ENCODE data around the gene PITX3.

The PITX3 gene

DNA sequence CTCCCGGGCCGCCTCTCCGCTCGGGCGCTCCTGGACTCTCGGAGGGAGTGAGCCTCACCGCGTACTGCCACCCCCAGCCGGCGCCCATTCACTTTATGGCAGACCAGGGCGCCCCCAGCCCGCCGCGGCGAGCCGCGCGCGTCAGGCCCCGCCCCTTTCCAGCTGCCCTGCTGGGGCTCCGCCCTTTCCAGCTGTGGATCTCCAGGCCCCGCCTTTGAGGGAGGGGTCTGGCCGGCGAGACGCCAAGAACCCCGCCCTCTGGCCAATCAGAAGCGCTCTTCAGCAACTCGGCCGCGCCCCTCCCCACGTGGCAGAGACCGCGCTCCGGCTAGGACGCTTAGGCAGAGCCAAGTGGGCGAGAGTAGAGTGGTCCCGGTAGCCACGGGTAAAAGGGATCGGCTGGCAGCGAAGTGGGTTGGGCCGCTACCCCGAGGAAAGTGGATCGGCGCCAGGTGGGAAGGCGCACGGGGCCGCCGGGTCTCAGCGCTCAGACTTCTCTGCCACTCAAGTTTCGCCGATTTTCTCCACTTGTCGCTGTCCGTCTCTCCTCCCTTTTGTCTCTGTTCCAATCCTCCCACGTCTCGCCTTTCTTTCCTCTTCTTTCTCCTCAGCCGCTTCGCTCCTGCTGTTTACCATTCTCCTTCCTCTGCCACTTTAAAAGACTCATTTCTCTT lies at the start of gene PITX3:
Gene PITX3 (minus strand): TSS at position 69 of the 674 bp plus-strand sequence. CDS start 9,432 bp downstream, outside the sequence.
- peak; percentile 38 for DNase-seq

DNA sequence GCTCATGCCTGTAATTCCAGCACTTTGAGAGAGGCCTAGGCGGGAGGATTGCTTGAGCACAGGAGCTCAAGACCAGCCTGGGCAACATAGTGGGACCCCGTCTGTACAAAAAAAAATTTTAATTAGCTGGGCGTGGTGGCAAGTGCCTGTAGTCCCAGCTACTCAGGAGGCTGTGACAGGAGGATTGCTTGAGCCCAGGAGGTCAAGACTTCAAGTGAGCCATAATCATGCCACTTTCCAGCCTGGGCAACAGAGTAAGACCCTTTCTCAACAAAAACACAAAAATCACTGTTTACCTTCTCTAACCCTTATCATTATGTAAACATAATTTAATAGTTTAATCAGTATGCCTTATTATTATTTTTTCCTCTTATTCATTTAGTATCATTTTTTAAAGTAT lies 48.5 kb upstream of the PITX3 start:
- DNase-seq, result no peak

DNA sequence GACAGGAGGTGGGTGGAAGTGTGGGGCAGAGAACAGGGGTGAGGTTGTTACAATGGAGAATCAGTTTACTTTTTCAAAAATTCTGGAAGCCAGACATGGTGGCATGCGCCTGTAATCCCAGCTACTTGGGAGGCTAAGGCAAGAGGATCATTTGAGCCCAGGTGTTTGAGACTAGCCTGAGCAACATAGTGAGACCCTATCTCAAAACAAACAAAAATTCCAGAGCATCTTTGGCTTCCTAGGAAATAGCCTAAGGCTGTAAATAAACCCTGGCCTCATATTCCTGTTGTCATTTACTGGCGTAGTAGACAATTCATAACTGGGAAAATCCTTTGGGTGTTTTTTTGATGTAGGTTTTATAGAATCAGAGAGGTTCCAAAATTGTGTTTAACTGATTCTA lies 48.0 kb upstream of the PITX3 start:
- no peak for DNase-seq

DNA sequence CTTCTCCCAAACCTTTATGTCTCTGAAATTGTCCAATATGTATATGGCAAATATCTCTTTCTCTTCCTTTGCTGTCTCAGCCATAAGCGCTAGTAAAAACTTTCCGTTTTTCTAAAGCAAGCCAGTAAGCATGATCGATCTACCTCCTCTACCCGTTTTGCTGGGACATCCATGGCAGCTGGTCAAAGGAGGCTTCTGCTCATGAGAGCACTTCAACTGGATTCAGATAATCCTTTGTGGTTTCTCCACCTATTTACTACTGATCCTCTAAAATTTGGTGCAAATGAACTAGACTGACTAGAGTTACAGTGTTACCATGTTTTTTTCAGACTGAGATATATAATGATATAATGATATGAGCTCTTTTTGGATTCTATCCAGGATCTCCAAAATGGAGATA lies 46.7 kb upstream of the PITX3 start:
- DNase-seq, result no peak

DNA sequence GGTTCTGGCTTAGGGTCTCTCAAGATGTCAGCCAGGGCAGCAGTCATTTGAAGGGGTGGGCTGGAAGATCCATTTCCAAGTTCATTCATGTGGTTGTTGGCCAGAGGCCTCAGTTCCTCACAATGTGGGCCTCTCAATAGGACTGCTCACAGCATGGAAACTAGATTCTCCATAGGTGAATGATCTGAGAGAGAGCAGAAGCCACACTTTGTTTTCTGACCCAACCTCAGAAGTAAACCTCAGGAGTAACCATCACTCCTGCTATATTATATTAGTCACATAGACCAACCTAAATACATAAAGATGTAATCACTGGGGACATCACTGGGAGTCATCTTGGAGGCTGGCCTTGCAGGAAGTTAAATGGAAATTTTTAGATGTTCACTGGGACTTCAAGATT lies 46.2 kb upstream of the PITX3 start:
- no peak for DNase-seq

DNA sequence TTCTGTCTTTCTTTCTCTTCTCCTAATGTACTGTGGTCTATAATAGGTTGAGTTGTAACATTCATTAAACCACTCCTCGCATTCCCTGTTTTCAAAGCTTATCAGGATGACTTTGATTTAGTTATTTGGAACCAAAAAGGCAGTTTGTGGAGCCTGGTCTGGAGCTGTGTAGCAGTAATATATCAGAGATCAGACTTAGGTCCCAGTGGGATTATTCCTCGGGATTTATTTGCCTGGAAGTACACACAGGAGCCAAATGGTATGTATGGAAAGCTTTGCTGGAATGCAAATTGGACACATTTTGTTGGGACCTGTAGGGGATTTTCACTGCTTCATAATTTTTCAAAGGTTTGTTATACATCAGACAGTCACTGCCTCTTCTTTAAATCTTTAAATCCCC lies 44.9 kb upstream of the PITX3 start:
- no peak for DNase-seq

DNA sequence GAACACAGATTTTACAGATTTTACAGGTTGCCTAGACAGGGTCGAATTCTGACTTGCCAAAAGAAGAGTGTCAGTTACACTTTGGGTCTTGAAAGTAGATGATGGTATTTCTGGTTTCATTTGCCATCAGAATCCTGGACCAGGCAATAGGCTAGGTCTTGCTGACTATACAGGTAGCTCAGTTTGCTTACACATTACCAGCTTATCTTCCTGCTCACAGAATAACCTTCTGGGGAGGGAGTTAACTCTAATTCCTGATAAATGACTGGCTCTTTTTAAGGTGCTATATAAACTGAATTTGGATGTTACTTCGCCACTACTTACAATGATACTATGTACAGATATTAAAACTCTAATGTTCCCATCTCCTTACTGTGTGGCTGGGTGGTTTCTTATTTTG lies 43.8 kb upstream of the PITX3 start:
- no peak for DNase-seq

DNA sequence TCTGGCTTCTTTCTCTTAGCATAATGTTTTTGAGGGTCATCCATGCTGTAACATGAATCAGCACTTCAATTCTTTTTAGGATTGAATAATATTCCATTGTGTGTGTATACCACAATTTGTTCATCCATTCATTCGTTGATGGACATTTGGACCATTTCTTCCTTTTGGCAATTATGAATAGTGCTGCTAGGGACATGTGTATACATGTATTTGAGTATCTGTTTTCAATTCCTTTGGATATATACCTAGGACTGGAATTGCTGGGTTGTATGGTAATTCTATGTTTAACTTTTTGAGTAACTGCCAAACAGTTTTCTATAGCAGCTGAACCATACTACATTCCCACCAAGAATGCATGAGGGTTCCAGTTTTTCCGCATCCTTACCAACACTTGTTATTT lies 43.2 kb upstream of the PITX3 start:
- DNase-seq, result no peak

DNA sequence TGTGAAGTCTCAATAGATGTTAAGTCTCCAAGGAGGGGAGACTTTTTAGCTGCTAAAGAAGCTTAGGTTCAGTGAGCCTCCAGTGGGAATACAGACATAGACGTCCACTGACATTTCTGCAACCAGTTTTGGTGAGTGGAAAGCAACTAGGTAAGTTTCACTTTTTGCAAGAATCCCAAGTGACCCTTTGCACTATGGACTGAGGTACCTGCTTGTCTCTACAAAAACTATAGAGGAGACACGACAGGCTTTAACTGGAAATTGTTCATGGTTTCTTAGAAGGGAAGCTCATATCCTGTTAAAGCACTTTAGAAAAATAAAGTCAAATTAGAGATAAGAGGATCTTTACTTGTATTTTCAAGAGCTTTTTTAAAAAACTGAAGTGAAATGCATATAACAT lies 42.6 kb upstream of the PITX3 start:
- no peak for DNase-seq

DNA sequence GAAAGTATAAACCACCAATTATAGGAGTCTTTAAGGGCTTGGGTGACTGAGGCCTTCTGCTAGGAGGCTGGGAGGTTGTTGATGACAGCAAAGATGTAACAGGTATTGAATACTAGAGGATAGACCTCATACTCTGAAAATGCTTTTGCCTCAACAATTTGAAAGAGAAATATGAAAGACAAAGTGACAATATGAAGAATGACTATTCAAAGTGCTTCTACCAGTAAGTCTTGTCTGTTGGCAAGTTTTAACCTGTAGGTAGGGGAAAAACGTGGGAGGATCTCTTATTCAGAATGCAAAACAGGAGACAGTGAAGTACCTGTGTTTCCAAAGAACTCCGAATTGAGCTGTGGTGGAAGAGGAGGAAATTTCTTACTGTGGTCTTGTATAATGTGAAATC lies 42.2 kb upstream of the PITX3 start:
- no peak for DNase-seq

DNA sequence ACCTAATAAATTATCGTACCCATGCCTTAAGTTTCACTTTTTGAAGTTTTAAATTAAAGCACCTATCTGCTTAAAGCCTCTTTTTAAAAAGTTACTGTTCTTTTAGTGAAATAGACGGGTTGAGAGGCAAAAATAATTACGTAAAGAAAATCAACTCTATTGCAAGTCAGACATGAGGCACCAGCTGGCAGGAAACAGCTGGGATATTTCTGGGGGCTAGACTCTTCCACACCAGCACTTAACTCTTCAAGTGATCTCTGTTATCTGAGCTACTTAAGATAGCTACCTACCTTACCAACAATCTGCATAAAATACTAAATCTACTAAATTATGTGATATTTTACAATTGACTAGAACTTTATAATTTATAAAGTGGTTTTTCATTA lies 39.8 kb upstream of the PITX3 start:
- peak; percentile 15 for DNase-seq

DNA sequence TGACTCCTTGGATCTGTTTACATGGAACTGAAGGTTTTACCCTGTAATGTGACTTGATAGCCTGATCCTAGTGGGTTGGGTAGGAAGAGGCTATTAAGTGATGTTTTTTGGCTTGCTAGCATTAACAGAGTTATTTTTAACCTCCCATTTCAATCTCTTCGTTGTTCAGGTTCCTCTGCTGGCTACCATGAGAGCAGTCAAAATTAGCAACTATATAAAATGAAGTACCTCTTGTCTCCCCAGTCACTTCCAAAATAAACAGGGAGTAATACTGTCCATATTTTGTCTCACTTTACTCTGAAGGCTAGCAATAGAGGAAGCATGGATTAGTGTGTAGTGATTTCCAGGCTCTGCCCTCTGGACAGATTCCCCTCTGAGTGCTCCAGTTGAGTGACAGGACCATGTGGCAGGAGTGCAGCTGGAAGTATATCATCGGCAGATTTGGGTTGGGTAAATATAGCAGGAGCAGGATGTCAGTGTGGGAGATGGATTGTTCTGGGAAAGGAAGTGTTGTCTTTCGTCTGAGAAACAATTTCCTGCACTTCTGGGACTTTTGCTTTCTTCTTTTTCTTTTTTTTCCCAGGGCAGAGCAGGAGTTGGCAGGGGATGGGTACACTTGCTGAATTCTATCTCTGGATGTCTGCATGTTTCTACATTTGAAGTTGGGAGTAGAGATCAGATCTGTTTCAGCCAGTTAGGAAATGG lies 39.2 kb upstream of the PITX3 start:
- peak; percentile 80 for DNase-seq

DNA sequence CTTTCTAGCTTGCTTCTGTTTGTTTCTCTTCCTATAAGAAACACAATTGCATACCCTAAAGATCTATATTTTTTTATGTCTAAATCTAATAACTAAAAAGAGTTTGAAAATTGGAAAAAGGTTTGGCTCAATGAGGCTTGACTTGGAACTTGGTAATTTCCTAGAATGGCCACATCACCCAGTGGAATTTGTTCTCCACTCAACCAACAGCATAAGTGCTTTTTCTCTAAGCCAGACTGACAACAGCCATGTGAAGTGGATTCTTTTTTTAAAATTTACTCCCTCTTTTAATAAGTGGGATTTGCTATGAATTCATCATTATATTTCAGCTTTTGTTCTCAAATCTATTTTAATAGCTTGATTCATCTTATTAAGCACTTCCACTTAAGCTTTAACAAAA lies 37.8 kb upstream of the PITX3 start:
- no peak for DNase-seq

DNA sequence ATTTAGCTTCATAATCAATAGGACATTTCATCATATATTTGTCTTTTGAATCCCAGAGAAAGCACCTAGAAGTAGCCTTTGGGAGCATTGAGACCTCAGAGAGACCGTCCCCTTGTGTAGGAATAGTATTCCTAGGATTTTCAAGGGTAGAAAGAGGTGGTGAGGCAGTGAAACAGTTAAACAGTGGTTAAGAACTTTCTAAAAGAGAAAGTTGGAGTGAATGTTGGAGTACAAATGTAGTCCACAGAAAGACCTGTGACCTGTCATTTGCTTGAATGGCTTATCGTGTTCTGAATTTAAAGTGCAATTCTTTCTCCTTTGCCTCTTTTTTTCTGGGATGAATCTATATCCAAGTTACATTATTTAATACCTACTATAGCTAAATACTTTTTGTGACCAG lies 34.0 kb upstream of the PITX3 start:
- no peak for DNase-seq

DNA sequence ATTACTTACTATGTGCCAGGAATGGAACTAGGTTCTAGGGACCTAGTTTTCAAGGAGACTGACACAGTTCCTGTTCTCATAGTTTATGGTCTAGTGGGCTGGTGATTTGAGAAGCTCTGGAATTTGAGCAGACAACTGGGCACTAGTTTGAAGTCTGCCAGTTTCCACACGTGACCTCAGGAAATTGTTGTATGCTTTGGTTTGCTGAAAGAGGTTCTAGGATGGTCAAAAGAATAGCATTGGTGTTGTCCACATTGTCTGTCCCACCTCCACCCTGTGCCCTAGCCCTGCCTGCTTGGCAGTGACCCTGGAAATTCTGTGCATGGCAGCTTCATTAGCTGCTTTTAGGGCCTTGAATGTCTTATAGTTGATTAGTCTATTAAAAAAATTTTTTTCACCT lies 32.8 kb upstream of the PITX3 start:
- DNase-seq, result no peak

DNA sequence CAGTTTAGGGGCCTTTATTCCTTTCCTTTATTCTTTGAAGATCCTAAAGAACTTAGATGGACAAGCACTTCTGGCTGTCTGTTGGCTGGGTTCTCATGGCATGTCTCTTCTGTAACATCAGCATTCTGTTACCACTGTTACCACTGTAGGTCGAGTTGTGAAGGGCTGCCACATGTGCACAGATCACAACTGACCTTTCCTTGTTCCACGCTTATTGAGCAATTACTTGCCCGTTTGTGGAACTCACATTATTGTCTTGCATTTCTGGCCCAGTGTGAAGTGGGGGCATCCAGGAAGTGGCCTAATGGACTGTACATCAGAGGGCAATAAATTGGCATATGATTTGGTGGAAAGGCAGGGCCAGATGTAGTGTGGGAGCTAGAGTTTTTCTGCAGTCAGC lies 27.7 kb upstream of the PITX3 start:
- no peak for DNase-seq

DNA sequence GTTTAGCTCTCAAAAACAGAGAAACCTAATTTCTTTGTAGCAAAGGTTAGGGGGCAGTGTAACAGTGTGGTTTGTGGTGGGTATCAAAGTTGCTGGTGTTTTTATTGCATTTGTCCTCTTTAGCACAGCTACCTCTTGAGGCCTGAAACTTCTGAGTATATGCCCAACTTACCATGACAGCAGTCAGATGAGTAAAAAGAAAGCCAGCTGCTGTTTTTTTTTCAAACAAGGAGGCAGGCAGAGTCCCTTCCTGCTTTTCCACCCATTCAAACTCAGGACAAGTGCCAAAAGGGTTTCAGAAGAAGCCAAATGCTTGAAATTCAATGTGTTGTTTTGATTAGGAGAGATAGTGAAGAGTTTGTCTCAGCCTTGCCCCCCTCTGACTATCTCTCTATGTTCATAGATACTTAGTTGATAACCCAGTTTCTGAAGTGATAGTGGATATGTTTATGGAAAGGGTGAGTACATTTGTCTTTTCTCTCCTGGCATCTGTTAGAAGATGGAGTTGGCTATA lies 27.1 kb upstream of the PITX3 start:
- no peak for DNase-seq

DNA sequence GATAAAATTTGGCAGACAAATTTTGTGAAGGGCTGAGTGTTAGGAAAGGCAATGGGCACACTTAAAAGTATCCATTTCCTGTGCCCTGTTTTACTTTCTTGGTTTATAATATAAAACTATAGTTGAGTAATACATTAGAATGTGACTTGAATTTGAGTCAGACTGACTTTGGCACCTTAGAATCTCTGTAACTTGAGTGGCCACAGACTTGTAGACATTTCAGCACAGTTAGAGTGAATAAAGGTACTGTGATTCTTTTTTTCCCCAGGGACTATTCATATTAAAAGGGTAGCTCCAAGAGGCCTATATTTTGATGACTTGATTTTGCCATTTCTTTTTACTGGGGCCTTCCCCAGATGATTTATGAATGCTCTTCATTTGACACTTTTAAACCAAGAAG lies 26.4 kb upstream of the PITX3 start:
- DNase-seq, result no peak

DNA sequence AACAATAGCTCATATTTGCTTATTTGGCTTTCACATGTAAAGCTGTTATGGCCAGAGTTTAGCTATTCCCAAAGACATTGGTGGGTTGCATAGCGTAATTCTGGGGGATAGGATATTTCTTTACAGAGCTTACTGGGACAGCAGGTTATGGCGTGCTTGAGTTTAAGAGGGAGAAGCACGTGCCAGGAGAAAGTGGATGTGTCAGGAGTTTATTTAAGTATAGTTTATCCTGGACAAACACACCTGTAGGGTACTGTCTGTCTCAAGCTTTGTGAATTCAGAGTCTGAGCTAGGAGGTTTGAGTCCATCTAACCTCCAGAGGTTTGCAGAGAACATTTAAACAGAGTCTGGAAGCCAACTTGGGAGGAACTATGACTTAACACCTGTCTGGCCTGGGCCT lies 25.4 kb upstream of the PITX3 start:
- DNase-seq, result peak; percentile 74

DNA sequence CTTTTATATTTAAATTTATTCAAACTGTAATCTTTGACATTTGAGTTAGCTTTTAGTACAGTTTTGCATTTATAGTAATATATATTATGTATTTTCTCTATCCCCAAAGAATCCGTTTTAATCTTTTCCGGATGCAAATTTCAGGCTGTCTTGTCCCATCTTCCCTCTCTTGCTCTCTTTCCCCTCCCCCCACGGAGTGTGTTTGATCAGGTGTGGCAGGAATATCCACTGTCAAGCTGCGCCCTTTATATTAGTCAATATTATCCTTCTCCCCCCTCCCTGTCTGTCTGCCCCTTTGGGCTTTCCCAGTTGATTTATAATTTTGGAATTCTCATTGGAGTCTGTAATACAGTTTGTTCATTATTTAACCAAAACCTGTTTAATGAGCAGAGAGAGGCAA lies 23.1 kb upstream of the PITX3 start:
- DNase-seq, result peak; percentile 50

DNA sequence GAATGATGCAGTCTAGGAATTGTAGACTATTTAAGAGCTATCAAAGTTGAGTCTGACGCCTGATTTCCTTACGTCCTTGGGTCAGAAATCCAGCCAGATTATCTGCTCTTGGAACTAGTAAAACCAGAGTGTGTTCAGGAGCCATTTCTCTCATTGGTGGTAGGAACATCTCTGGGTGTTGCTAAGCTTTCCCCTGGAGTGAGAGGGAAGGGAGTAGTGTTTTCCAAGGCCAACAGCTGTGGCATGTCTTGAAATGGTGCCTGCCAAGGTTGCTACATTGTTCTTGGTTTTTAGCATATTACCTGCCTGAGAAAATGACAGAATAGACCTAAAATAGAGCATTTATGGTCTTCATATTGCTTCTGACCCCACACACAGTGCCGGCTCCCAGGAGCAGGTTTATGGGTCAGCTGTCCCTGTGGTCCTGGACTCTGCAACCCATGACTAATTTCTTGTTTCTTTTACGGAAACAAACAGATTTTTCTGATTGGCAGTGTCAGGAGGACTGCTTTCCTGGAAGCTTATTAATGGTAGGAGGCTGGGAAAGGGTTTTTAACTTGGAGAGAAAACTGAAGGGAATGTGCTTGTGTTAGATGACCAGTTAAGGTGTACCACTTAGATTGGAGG lies 21.5 kb upstream of the PITX3 start:
- DNase-seq, result no peak

DNA sequence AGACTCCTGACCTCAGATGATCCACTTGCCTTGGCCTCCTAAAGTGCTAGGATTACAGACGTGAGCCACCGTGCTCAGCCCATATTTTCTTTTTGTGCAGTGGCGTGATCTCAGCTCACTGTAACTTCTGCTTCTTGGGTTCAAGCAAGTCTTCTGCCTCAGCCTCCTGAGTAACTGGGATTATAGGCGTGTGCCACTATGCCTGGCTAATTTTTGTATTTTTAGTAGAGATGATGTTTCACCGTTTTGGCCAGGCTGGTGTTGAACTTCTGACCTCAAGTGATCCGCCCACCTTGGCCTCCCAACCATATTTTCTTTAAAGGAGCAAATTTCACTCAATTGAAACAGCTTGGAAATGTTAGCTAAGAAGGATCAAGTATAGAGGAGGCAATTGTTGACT lies 20.5 kb upstream of the PITX3 start:
- DNase-seq, result no peak

DNA sequence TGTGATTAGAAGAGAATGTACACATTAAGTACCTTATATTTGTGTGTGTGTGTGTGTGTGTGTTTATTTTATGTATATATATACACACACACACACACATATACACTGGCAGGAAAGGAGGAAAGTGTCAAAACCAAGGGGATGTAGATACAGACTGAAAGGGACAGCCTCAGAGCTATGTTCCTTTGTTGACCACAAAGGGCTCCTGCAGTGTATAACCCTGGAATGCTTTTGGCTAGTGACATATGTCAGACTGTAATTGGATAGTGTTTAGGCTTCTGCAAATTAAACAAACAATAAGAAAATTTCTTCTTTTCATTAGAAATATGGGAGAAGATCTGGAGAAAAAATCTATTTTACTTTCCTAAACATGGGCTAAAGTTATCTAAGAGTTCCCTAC lies 19.9 kb upstream of the PITX3 start:
- DNase-seq, result no peak

DNA sequence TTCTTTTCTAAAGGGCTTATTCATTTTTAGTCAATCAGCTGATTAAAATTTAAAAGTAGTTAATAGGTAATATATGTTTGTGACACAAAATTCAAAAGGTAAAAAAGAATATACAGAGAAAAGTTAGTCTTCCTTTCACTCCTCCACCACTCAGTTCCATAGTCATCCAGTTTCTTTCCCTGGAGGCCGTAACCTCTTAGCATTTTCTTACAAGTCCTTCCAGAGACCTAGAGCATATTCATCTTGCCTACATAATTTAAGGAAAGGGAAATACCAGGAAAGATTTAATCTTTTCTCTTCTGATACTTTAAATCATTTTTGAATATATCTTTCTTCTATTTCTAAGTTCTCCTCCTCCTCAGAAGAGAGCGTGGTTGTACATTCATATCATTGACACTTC lies 14.1 kb upstream of the PITX3 start:
- DNase-seq, result no peak

All from NCI-H510A treated with DMSO at 0.1 percent for 48 hours (cell line).